K562 (cell line): ENCODE results near the gene SNX15. TPM values are rescaled to one million over a fixed set of nuclear protein-coding genes. Genes with fewer than 3 reads are reported as not detected.

ENCODE experiments used
- ATF1 ChIP-seq, 2 experiments: fragments of 450-650 bp in 1 of 2; IDR thresholded peaks; 2 replicates each; pipeline ENCODE4 v1.6.1; 2016; ENCODE audit warnings: missing compliant biosample characterization in 1 of 2, missing genetic modification characterization in 1 of 2
- BRF1 ChIP-seq: IDR thresholded peaks from 3 replicates; pipeline ENCODE4 v1.6.1; 2011; ENCODE audit warnings: borderline replicate concordance, mild to moderate bottlenecking; ENCODE audit not compliant: insufficient read length; ENCODE audit errors: extremely low read depth
- CAMTA2 ChIP-seq: fragments of 250-450 bp; sonication (Bioruptor Pico); conservative IDR thresholded peaks from 2 replicates; pipeline ENCODE4 v1.5.1; 2022
- CHD2 ChIP-seq: IDR thresholded peaks from 2 replicates; pipeline ENCODE4 v1.6.1; 2011; ENCODE audit warnings: low read depth, low read length
- DEAF1 ChIP-seq: fragments of 450-650 bp; formaldehyde crosslinking; IDR thresholded peaks from 2 replicates; pipeline ENCODE4 v1.4.0; 2020; ENCODE audit warnings: mild to moderate bottlenecking, moderate library complexity
- GTF2B ChIP-seq: IDR thresholded peaks from 2 replicates; pipeline ENCODE4 v1.6.1; 2011; ENCODE audit not compliant: insufficient read length; ENCODE audit errors: extremely low read depth
- HBP1 ChIP-seq: fragments of 450-650 bp; formaldehyde crosslinking; IDR thresholded peaks from 2 replicates; pipeline ENCODE4 v1.4.0; 2022; ENCODE audit warnings: missing genetic modification characterization
- ID3 ChIP-seq, 2 experiments: fragments of 250-450 bp in 1 of 2; fragments of 450-650 bp in 1 of 2; sonication (Bioruptor Pico) in 1 of 2; IDR thresholded peaks; 2 replicates each; pipeline versions ENCODE4 v1.6.1 to v1.8.0; 2016 to 2021; ENCODE audit warnings: mild to moderate bottlenecking in 2 of 2, moderate library complexity in 2 of 2, missing compliant biosample characterization in 1 of 2, missing genetic modification characterization in 1 of 2
- KAT7 ChIP-seq: sonication (generic); formaldehyde crosslinking; IDR thresholded peaks from 2 replicates; pipeline ENCODE4 v1.8.0; 2022; ENCODE audit warnings: missing genetic modification reagents, mild to moderate bottlenecking, borderline replicate concordance
- KDM1A ChIP-seq, 2 experiments: fragments of 450-650 bp; IDR thresholded peaks; 2 replicates each; pipeline ENCODE4 v1.6.1; 2016; ENCODE audit warnings: mild to moderate bottlenecking in 2 of 2
- MAX ChIP-seq: sonication (generic); formaldehyde crosslinking; IDR thresholded peaks from 2 replicates; pipeline ENCODE4 v1.9.0; 2022; ENCODE audit warnings: mild to moderate bottlenecking, missing genetic modification reagents
- MYC ChIP-seq, 2 experiments: fragments of 250-450 bp in 1 of 2; sonication (Bioruptor Pico) in 1 of 2; IDR thresholded peaks; 2 replicates each; pipeline versions ENCODE4 v1.5.1 to v1.6.1; 2012 to 2021; ENCODE audit warnings: low read depth in 2 of 2, borderline replicate concordance in 1 of 2, improper control_type of control experiment in 1 of 2, low read length in 1 of 2, mild to moderate bottlenecking in 1 of 2, moderate library complexity in 1 of 2
- PPARD ChIP-seq: fragments of 250-450 bp; sonication (Bioruptor Pico); IDR thresholded peaks from 2 replicates; pipeline ENCODE4 v1.8.0; 2022; ENCODE audit warnings: inconsistent platforms, mild to moderate bottlenecking, moderate library complexity
- SIN3B ChIP-seq: fragments of 450-650 bp; IDR thresholded peaks from 2 replicates; pipeline ENCODE4 v1.6.1; 2017; ENCODE audit warnings: low read depth, mild to moderate bottlenecking, moderate library complexity
- SIRT6 ChIP-seq: IDR thresholded peaks from one replicate; pipeline ENCODE4 v1.6.1; 2012; ENCODE audit warnings: low read depth, mild to moderate bottlenecking, control low read depth, inconsistent platforms, low read length, moderate library complexity
- SREBF2 ChIP-seq: sonication (generic); formaldehyde crosslinking; IDR thresholded peaks from 2 replicates; pipeline ENCODE4 v1.4.0; 2020; ENCODE audit warnings: mild to moderate bottlenecking, missing genetic modification reagents
- TBL1XR1 ChIP-seq, 2 experiments: IDR thresholded peaks; 2 replicates each; pipeline ENCODE4 v1.6.1; 2012; ENCODE audit warnings: improper control_type of control experiment in 2 of 2, low read length in 2 of 2, mild to moderate bottlenecking in 1 of 2
- ZFX ChIP-seq: sonication (generic); formaldehyde crosslinking; IDR thresholded peaks from 2 replicates; pipeline ENCODE4 v1.8.0; 2022; ENCODE audit warnings: mild to moderate bottlenecking, missing genetic modification reagents, moderate library complexity
- ZKSCAN8 ChIP-seq: fragments of 200-800 bp; sonication (Bioruptor generic); IDR thresholded peaks from 2 replicates; pipeline ENCODE4 v1.6.1; 2016; ENCODE audit warnings: missing genetic modification characterization, missing compliant biosample characterization
- ZNF133 ChIP-seq: fragments of 250-450 bp; sonication (Bioruptor Pico); IDR thresholded peaks from 2 replicates; pipeline ENCODE4 v1.4.0; 2020; ENCODE audit warnings: mild to moderate bottlenecking
- ZNF239 ChIP-seq: fragments of 250-450 bp; sonication (Bioruptor Pico); IDR thresholded peaks from 2 replicates; pipeline ENCODE4 v1.4.0; 2020; ENCODE audit warnings: mild to moderate bottlenecking
- ZNF3 ChIP-seq: fragments of 250-450 bp; sonication (Bioruptor Pico); IDR thresholded peaks from 2 replicates; pipeline ENCODE4 v1.5.0; 2021; ENCODE audit warnings: mild to moderate bottlenecking, moderate library complexity
- ZNF707 ChIP-seq: fragments of 250-450 bp; sonication (Bioruptor Pico); conservative IDR thresholded peaks from 2 replicates; pipeline ENCODE4 v1.8.0; 2022; ENCODE audit warnings: inconsistent platforms, mild to moderate bottlenecking, moderate library complexity
- polyA plus RNA-seq, 8 experiments: library from polyadenylated mRNA; depleted of rRNA in 4 of 8; stranded (reverse) in 5 of 8; unstranded in 3 of 8; fragments of >200 nt; fragmentation: Nextera tagmentation in 2 of 8; fragmentation: Illumina TruSeq in 1 of 8; extraction: Ambion mirVana in 2 of 8; extraction: Trizol in 1 of 8; gene quantifications; 2 replicates each; pipeline versions ENCODE4 v1.2.1 to v1.2.3, GENCODE V29; 2011 to 2014; ENCODE audit warnings: inconsistent platforms in 1 of 8, missing spikeins in 1 of 8
- total RNA-seq, 7 experiments: library from RNA; depleted of rRNA in 6 of 7; stranded (reverse); fragments of >200 nt in 6 of 7; fragmentation: Illumina TruSeq in 2 of 7; extraction: Trizol in 2 of 7; gene quantifications; 2 replicates each; pipeline versions ENCODE4 v1.2.1 to v1.2.3, GENCODE V29; 2011 to 2021; ENCODE audit warnings: low replicate concordance in 1 of 7

SNX15 gene
- total and polyA plus RNA-seq, 9 of the 15 experiments (the other 6 are each of a cell fraction or from before 2014, with no cell fraction given), result 1.8 to 27.8 (median 15.2) TPM

GRCh38 chr11:65083834-65084597, 56.8 kb downstream of the SNX15 start, which contains the start of the genes CDCA5 and ZFPL1 (continued):
- TF ChIP-seq ZNF133 (CRISPR knock-in tag), result 0 out of 2 replicates have a peak, but pooled peaks have one; percentile 23
- no peak for TF ChIP-seq ZNF239 (CRISPR knock-in tag)
- peak; percentile 83 for TF ChIP-seq ZFX (CRISPR knock-in tag)
- TF ChIP-seq CHD2, result peak; percentile 52
- TF ChIP-seq ID3 (CRISPR knock-in tag; IDR thresholded peaks at IDR 0.05), result no peak
- peak; percentile 61; the same call in 1 of the 2 replicates for TF ChIP-seq ID3 (tag; IDR thresholded peaks at IDR 0.05)
- TF ChIP-seq SREBF2 (CRISPR knock-in tag), result peak; percentile 66; the same call in 1 of the 2 replicates
- TF ChIP-seq MYC (IDR thresholded peaks at IDR 0.05; ENCODE audit: low read depth, low read length), result peak; percentile 85
- peak; percentile 77; the same call in 1 of the 2 replicates for TF ChIP-seq MYC (CRISPR knock-in tag; IDR thresholded peaks at IDR 0.05; ENCODE audit: borderline replicate concordance, low read depth)
- peak; percentile 95 for TF ChIP-seq SIN3B
- no peak for TF ChIP-seq ZNF3 (CRISPR knock-in tag)
- TF ChIP-seq CAMTA2 (CRISPR knock-in tag), result no peak
- 0 out of 2 replicates have a peak, but pooled peaks have one; percentile 19 for TF ChIP-seq HBP1 (CRISPR knock-in tag)
- no peak for TF ChIP-seq ZKSCAN8
- no peak for TF ChIP-seq KDM1A (IDR thresholded peaks at IDR 0.05)
- TF ChIP-seq SIRT6, result no peak
- TF ChIP-seq MAX (CRISPR knock-in tag), result peak; percentile 80
- TF ChIP-seq ATF1 (CRISPR knock-in tag; IDR thresholded peaks at IDR 0.05), result peak; percentile 95
- peak; percentile 99 for TF ChIP-seq ATF1 (tag; IDR thresholded peaks at IDR 0.05)
- TF ChIP-seq KAT7 (CRISPR knock-in tag), result peak; percentile 84; the same call in 1 of the 2 replicates
- no peak for TF ChIP-seq GTF2B
- no peak for TF ChIP-seq BRF1
- peak in 1 of 2 experiments; percentile 79; a peak in 2 of 4 replicates for TF ChIP-seq TBL1XR1 (IDR thresholded peaks at IDR 0.05; ENCODE audit: low read length in 2 of 2)
- no peak for TF ChIP-seq PPARD
- peak; percentile 42; the same call in 1 of the 2 replicates for TF ChIP-seq DEAF1 (CRISPR knock-in tag)
- no peak for TF ChIP-seq ZNF707 (CRISPR knock-in tag)
